LNCAP (cell line): ENCODE measurements around the gene GIGYF2.

Experiments used
- CTCF ChIP-seq: fragments of 450-650 bp; IDR thresholded peaks from 2 replicates; pipeline ENCODE4 v1.5.1; 2017; ENCODE audit warnings: mild to moderate bottlenecking

The GIGYF2 gene

GRCh38 chr2:232662486-232663260, 34.5 kb upstream of the GIGYF2 start:
- no peak for TF ChIP-seq CTCF

GRCh38 chr2:232666051-232666805, 30.9 kb upstream of the GIGYF2 start:
- TF ChIP-seq CTCF: no peak

- no peak for TF ChIP-seq CTCF
Observed at GRCh38 chr2:232667989-232668583, 29.0 kb upstream of the GIGYF2 start.

GRCh38 chr2:232668805-232669444, 28.2 kb upstream of the GIGYF2 start:
- peak; percentile 30; the same call in 1 of the 2 replicates for TF ChIP-seq CTCF

- TF ChIP-seq CTCF: no peak
Observed at GRCh38 chr2:232672588-232672987, 24.5 kb upstream of the GIGYF2 start.

DNA sequence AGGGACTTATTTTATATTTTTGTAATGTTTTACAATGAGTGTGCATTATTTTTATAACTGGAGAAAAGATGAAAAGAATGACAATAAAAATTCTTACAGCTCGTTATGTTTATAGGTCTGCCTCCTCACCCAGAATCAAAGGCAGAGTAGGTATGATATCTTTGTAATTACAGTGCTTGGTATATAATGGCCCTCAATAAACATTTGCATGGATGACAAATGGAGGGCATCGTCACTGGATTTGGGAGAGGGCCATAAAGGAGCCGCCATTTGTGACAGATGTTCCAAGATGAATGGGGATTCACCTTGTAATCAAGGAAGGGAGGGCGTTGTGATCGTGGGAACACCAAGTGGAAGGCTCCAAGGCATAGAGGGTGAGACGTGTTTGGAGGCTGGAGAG, 22.6 kb upstream of the GIGYF2 start:
- no peak for TF ChIP-seq CTCF

GRCh38 chr2:232675381-232675780, 21.8 kb upstream of the GIGYF2 start:
- TF ChIP-seq CTCF: no peak
